Peyer's patch (tissue), 4 donors: Measurements from ENCODE around the gene HLA-DRA.

Source experiments
- POLR2A ChIP-seq, 2 donors: fragments of 450-650 bp; IDR thresholded peaks; one replicate each; pipeline ENCODE4 v1.5.1; 2017; ENCODE audit warnings: antibody characterized with exemption in 2 of 2, mild to moderate bottlenecking in 2 of 2, moderate library complexity in 2 of 2
- TF ChIP-seq, protein P1 (sequence below), 6 experiments: fragments of 450-650 bp in 4 of 6; fragments of 200-600 bp in 2 of 6; sonication (generic) in 1 of 6; IDR thresholded peaks; one replicate each; pipeline ENCODE4 v1.5.1; 2017 to 2019; ENCODE audit warnings: antibody characterized with exemption in 6 of 6, mild to moderate bottlenecking in 3 of 6, moderate library complexity in 1 of 6

DNA sequence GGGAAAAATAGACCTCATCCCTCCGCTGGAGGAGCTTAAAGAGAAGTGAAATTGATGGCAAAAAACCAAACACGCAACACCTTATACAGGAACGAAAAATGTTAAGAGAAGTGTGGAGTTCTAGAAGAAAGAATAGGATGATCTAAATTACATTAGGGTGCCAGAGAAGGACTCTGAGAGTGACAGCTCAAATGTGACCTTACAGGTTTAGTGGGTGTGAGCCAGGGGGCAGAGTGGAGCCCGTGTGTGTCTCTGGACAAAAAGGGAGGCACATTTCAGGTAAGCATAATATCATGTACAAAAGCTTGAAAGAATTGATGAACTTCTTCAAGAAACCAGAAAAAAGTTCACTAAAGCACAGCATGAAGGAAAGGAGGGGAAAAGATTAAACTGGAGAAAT, 20.8 kb downstream of the HLA-DRA start:
- no peak for TF ChIP-seq POLR2A (IDR thresholded peaks at IDR 0.05)
- TF ChIP-seq, protein P1, sequence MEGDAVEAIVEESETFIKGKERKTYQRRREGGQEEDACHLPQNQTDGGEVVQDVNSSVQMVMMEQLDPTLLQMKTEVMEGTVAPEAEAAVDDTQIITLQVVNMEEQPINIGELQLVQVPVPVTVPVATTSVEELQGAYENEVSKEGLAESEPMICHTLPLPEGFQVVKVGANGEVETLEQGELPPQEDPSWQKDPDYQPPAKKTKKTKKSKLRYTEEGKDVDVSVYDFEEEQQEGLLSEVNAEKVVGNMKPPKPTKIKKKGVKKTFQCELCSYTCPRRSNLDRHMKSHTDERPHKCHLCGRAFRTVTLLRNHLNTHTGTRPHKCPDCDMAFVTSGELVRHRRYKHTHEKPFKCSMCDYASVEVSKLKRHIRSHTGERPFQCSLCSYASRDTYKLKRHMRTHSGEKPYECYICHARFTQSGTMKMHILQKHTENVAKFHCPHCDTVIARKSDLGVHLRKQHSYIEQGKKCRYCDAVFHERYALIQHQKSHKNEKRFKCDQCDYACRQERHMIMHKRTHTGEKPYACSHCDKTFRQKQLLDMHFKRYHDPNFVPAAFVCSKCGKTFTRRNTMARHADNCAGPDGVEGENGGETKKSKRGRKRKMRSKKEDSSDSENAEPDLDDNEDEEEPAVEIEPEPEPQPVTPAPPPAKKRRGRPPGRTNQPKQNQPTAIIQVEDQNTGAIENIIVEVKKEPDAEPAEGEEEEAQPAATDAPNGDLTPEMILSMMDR (IDR thresholded peaks at IDR 0.05), result no peak
